ENCODE data around the gene HIF1A. TPM values are rescaled to one million over a fixed set of nuclear protein-coding genes. Genes with fewer than 3 reads are reported as not detected.
A peak's percentile ranks its signal among the peaks of the same experiment; 100 is the strongest.

Gene HIF1A
- total RNA-seq, 1 donor from 2014 or later: 137 TPM

DNA sequence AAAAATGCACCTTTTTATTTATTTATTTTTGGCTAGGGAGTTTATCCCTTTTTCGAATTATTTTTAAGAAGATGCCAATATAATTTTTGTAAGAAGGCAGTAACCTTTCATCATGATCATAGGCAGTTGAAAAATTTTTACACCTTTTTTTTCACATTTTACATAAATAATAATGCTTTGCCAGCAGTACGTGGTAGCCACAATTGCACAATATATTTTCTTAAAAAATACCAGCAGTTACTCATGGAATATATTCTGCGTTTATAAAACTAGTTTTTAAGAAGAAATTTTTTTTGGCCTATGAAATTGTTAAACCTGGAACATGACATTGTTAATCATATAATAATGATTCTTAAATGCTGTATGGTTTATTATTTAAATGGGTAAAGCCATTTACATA lies 52.0 kb downstream of the HIF1A start:
- Mint-ChIP-seq H3K4me1 (ENCODE audit: low read depth) (peaks cover 8% of the 10 kb centered on the region), H3K36me3 (ENCODE audit: insufficient read depth) (peaks cover 30% of the 10 kb centered on the region), H3K27ac (no peak overlapping the region), H3K4me3 (ENCODE audit: low read depth) (no peak overlapping the region), H3K27me3 (no peaks in the 10 kb centered on the region), H3K9me3 (ENCODE audit: low read depth) (no peaks in the 10 kb centered on the region)
- TF ChIP-seq, protein P1, sequence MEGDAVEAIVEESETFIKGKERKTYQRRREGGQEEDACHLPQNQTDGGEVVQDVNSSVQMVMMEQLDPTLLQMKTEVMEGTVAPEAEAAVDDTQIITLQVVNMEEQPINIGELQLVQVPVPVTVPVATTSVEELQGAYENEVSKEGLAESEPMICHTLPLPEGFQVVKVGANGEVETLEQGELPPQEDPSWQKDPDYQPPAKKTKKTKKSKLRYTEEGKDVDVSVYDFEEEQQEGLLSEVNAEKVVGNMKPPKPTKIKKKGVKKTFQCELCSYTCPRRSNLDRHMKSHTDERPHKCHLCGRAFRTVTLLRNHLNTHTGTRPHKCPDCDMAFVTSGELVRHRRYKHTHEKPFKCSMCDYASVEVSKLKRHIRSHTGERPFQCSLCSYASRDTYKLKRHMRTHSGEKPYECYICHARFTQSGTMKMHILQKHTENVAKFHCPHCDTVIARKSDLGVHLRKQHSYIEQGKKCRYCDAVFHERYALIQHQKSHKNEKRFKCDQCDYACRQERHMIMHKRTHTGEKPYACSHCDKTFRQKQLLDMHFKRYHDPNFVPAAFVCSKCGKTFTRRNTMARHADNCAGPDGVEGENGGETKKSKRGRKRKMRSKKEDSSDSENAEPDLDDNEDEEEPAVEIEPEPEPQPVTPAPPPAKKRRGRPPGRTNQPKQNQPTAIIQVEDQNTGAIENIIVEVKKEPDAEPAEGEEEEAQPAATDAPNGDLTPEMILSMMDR (IDR thresholded peaks at IDR 0.05; ENCODE audit: unreplicated experiment): no peak
- no peak for DNase-seq (ENCODE audit: low spot score, unreplicated experiment)

DNA sequence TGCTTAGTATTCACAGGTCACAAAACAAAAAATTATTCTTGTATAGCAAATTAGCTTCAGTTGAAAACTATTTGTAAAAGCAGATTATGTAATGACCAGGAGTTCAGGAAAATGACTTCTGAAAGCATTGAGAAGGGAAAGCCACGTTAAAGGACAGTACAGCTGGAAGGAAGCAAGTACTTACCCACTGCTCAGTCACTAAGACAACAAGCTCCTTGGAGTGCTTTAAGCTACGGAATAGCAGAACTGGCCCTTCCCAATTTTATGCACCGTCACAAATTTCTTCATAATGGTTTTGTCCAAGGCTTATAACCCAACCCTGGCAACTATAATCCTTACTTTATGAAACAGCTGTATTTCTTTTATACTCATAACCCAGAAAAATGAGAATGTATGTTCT lies 54.0 kb downstream of the HIF1A start:
- H3K4me3 Mint-ChIP-seq (ENCODE audit: low read depth): no peak overlapping the region
- no peaks in the 10 kb centered on the region for H3K27me3 Mint-ChIP-seq
- peaks cover 8% of the 10 kb centered on the region for H3K4me1 Mint-ChIP-seq (ENCODE audit: low read depth)
- TF ChIP-seq, protein P1 (IDR thresholded peaks at IDR 0.05; ENCODE audit: unreplicated experiment): no peak
- H3K9me3 Mint-ChIP-seq (ENCODE audit: low read depth): no peaks in the 10 kb centered on the region
- no peak for DNase-seq (ENCODE audit: low spot score, unreplicated experiment)
- no peak overlapping the region for H3K27ac Mint-ChIP-seq
- H3K36me3 Mint-ChIP-seq (ENCODE audit: insufficient read depth): peaks cover 23% of the 10 kb centered on the region

DNA sequence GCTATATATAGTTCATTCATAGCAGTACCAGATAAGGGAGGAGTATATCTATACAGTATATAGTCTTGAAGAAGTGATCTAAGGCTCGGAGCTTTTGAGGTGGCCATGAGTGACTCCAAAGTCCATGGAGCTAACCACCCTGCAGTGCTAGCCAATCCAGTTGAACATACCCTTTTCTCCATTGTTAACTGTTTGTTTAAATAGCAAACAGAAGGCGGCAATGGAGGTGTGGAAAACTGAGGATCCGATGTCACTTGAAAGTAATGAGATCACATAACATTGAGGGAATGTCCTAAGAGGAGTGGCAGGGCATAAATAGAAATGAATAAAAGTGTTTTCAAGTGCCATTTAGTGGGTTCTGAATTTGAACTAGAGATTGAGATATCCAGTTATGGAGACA lies 54.6 kb downstream of the HIF1A start:
- H3K36me3 Mint-ChIP-seq (ENCODE audit: insufficient read depth): peaks cover 23% of the 10 kb centered on the region
- no peak overlapping the region for H3K4me3 Mint-ChIP-seq (ENCODE audit: low read depth)
- H3K27ac Mint-ChIP-seq: no peak overlapping the region
- TF ChIP-seq, protein P1 (IDR thresholded peaks at IDR 0.05; ENCODE audit: unreplicated experiment): no peak
- H3K9me3 Mint-ChIP-seq (ENCODE audit: low read depth): no peaks in the 10 kb centered on the region
- DNase-seq (ENCODE audit: low spot score, unreplicated experiment): no peak
- peaks cover 8% of the 10 kb centered on the region for H3K4me1 Mint-ChIP-seq (ENCODE audit: low read depth)
- no peaks in the 10 kb centered on the region for H3K27me3 Mint-ChIP-seq

DNA sequence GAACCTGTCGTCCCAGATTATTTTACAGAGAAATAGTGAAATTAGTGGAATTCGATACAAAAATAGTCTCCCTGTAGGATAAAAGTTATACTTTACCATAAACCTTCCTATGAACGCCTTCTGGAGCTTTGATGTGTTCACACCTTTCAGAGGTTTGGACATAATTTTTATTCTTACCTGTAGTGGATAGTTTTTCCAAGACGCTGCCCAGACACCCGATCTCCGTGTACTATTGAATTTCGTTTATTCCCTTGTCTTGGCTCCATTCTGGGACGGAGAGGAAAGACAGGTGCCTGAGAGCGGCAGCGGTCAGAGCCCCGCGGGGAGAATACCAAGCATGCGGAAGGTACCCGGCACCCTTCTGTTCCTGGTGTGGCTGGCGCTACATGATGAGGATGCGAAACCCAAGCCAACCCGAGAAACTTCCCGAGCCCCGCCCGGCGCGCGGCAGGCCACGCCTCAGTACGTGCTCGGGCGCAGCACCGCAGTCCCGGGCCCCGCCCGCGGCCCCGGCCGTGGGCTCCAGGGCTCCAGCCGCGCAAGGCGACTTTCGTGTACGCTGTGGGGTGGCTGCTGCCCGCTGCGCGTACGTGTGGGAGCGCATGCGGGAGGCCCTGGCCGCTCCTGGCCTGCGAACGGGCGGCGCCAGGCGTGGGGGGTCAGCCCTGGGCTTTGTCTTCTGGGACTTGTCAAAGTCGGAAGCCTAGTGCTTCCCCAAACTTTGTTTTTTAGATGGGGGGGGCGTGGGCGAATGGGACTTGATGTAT lies 55.6 kb downstream of the HIF1A start:
- H3K4me1 Mint-ChIP-seq (ENCODE audit: low read depth): peaks cover 8% of the 10 kb centered on the region
- peaks cover 15% of the 10 kb centered on the region for H3K36me3 Mint-ChIP-seq (ENCODE audit: insufficient read depth)
- peak overlapping the region; percentile 53 for H3K27ac Mint-ChIP-seq
- DNase-seq (ENCODE audit: low spot score, unreplicated experiment): no peak
- H3K27me3 Mint-ChIP-seq: no peaks in the 10 kb centered on the region
- peak overlapping the region; percentile 52 for H3K4me3 Mint-ChIP-seq (ENCODE audit: low read depth)
- TF ChIP-seq, protein P1 (IDR thresholded peaks at IDR 0.05; ENCODE audit: unreplicated experiment): no peak
- no peaks in the 10 kb centered on the region for H3K9me3 Mint-ChIP-seq (ENCODE audit: low read depth)

DNA sequence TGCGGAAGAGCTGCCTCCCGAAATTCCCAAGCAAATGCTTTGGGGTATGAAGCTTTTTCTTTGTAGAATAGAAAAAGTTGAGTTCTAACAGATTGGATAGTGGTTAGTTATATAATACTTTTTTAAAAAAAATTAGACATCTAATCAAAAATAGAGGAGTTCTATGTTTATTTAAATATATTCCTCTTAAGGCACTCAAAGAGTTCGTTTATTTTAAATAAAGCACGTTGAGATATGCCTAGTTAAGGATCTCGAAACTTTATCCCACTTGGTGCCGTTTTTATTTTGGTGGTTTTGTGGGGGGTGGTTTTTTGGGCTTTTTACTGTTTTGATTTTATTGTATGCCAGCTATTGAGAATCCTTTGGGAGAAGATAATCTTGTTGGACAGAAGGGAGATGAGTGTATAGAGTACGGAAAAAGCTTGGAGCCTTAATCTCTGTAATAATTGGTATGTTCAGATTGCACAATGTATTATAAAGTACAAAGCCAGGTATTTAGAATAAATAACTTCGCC lies 56.2 kb downstream of the HIF1A start:
- H3K4me1 Mint-ChIP-seq (ENCODE audit: low read depth): peaks cover 8% of the 10 kb centered on the region
- H3K4me3 Mint-ChIP-seq (ENCODE audit: low read depth): no peak overlapping the region
- no peaks in the 10 kb centered on the region for H3K9me3 Mint-ChIP-seq (ENCODE audit: low read depth)
- H3K27me3 Mint-ChIP-seq: no peaks in the 10 kb centered on the region
- H3K36me3 Mint-ChIP-seq (ENCODE audit: insufficient read depth): peaks cover 14% of the 10 kb centered on the region
- no peak overlapping the region for H3K27ac Mint-ChIP-seq
- TF ChIP-seq, protein P1 (IDR thresholded peaks at IDR 0.05; ENCODE audit: unreplicated experiment): no peak
- DNase-seq (ENCODE audit: low spot score, unreplicated experiment): no peak
